Measurements from ENCODE around the gene SCLY.

- TF ChIP-seq CTCF (IDR thresholded peaks at IDR 0.05) = no peak
- TF ChIP-seq EP300 (IDR thresholded peaks at IDR 0.05) = no peak
- no peak for TF ChIP-seq POLR2A (IDR thresholded peaks at IDR 0.05)
- no peak for TF ChIP-seq POLR2AphosphoS5 (IDR thresholded peaks at IDR 0.05)
Measured at GRCh38 chr2:238065071-238065846, 4.5 kb downstream of the SCLY start.
